ENCODE results near the gene TBPL2.
A peak's percentile ranks its signal among the peaks of the same experiment; 100 is the strongest.

The TBPL2 gene

DNA sequence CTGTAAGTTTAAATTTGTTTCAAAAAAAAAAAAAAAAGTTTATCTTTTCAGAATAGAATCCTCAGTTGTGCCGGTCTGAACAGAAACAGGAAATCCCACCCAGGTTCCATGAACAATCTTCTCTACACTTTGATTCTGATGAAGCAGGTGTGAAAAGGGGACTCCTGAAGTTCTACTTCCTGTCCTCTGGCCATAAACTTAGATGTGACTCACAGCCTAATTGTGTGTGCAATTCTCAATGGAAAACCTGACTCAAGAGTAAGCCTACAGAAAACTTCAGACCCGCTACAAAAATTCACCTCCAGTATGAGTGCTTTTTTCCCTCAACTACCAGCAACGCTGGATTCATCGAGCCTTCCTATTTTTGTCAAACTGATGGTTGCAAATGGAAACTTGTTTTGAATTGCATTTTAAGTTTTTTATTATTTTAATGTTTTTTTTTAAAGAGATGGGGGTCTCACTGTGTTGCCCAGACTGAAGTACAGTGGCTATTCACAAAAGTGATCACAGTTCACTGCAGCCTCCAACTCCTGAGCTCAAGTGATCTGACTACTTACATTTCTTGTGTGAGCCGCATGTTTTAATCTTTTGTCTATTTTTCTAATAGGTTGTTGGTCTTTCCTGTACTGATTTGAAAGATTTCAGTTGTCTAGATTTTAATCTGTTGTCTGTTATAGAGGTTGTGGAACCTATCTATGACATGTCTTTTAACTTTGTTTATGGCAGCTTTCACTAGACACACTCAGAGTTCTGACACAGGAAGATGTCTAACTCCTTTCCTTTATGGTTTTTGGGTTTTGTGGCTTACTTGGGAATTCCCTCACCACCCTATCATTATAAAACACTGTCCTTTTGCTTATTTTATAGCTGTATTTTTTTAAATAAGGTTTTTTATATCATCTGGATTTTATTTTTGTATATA is 66.4 kb downstream of the TBPL2 start:
- no peak overlapping the region for H3K4me3 ChIP-seq (replicated peaks in 1 of 2; ENCODE audit: low read depth in 2 of 2, low read length in 2 of 2)
- DNase-seq (ENCODE audit: low read depth in 2 of 2) = peak; percentile 9 to 81
- TF ChIP-seq, protein P1, sequence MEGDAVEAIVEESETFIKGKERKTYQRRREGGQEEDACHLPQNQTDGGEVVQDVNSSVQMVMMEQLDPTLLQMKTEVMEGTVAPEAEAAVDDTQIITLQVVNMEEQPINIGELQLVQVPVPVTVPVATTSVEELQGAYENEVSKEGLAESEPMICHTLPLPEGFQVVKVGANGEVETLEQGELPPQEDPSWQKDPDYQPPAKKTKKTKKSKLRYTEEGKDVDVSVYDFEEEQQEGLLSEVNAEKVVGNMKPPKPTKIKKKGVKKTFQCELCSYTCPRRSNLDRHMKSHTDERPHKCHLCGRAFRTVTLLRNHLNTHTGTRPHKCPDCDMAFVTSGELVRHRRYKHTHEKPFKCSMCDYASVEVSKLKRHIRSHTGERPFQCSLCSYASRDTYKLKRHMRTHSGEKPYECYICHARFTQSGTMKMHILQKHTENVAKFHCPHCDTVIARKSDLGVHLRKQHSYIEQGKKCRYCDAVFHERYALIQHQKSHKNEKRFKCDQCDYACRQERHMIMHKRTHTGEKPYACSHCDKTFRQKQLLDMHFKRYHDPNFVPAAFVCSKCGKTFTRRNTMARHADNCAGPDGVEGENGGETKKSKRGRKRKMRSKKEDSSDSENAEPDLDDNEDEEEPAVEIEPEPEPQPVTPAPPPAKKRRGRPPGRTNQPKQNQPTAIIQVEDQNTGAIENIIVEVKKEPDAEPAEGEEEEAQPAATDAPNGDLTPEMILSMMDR (IDR thresholded peaks at IDR 0.05; ENCODE audit: low read depth, low read length) = no peak

DNA sequence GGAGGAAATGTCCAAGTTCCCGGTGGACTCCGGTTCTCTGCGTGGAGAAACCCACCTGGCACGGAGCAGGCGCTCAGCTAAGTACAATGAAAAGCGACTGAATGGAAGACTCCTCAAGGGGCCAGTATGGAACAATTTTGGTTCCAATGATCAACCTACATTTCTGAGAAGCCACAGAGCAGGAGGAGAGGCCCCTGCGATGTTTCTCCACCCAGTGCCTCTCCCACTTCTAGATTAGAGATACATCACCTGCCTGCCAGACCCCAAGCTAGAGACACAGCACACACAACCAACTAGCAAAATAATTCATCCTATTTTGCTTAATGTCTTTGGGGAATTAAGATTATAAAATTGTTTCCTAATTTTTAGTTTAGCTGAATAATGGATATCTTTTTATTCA is 67.6 kb downstream of the TBPL2 start:
- DNase-seq (ENCODE audit: low read depth in 2 of 2) = no peak
- TF ChIP-seq, protein P1 (IDR thresholded peaks at IDR 0.05; ENCODE audit: low read depth, low read length) = no peak
- H3K4me3 ChIP-seq (replicated peaks in 1 of 2; ENCODE audit: low read depth in 2 of 2, low read length in 2 of 2) = no peak overlapping the region

DNA sequence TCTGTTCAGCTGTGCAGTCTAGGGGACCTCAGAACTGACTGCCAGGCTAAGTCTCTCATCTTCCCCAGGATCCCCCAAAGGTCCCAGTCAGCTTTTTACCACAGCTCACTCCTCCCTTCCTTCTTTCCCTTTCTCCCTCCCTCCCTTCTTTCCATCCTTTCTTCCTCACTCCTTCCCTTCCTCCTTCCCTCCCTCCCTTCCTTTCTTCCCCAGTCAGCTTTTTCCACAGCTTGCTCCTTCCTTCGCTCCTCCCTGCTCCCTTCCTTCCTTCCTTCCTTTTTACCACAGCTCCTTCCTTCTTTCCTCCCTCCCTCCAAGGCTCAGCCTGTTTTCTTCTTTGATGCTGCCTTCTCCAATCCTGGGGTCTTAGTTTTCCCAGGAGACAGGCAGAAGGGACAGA is 68.0 kb downstream of the TBPL2 start:
- TF ChIP-seq, protein P1 (IDR thresholded peaks at IDR 0.05; ENCODE audit: low read depth, low read length) = no peak
- no peak for DNase-seq (ENCODE audit: low read depth in 2 of 2)
- no peak overlapping the region for H3K4me3 ChIP-seq (replicated peaks in 1 of 2; ENCODE audit: low read depth in 2 of 2, low read length in 2 of 2)

DNA sequence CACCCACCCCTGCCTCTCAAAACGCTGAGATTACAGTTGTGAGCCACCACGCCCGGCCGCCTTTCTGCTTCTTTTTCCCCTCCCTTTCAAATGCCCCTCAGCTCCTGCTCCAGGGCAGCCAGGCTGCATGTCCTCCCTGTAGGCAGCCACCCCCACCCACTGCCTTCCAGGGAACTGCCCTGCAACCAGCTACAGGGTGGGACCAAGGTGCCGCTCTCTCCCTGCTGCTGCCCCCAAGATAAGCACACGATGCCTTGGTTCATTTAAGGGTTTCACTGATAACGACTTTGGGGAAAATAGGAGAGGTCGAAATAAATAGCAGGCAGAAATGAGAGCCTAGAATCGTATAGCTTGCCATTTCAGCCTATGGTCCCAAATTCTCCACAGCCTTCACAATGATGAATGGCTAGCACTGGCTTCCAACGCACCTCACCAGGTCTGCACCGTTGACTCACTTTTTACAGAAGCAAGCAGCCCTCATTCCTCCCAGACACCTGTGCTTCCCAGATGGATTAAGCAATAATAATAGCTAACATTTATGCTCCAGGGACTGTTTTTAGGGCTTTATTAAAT is 69.4 kb downstream of the TBPL2 start:
- TF ChIP-seq, protein P1 (IDR thresholded peaks at IDR 0.05; ENCODE audit: low read depth, low read length) = no peak
- no peak overlapping the region for H3K4me3 ChIP-seq (replicated peaks in 1 of 2; ENCODE audit: low read depth in 2 of 2, low read length in 2 of 2)
- DNase-seq (ENCODE audit: low read depth in 2 of 2) = no peak

DNA sequence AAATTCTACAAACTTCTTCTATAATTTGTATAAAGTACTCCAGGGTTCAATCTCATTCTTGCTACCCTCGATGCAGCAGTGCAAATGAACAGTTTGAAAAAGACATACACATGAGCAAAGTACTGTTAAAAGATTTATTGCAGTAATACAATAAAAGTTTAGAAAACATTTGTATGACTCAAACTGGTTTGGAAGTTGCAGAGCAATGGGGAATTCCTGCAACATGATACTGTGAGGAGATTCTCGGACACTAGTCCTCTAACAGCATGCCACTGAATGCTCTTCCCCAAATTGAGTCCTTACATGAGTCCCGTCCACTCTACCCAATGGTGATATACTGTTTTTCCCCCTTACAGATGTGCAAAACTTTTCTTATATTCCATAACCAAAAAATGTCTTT is 74.1 kb downstream of the TBPL2 start:
- no peak overlapping the region for H3K4me3 ChIP-seq (replicated peaks in 1 of 2; ENCODE audit: low read depth in 2 of 2, low read length in 2 of 2)
- TF ChIP-seq, protein P1 (IDR thresholded peaks at IDR 0.05; ENCODE audit: low read depth, low read length) = no peak
- DNase-seq (ENCODE audit: low read depth in 2 of 2) = peak in 1 of 2 donors; percentile 54
